SK-N-MC (cell line): ENCODE data around the gene C3orf18.

Experiments used
- EZH2 ChIP-seq: fragments of 200-600 bp; sonication (generic); IDR thresholded peaks from one replicate; pipeline ENCODE4 v1.6.1; 2017; ENCODE audit warnings: antibody characterized with exemption
- FOXP2 ChIP-seq: optimal IDR thresholded peaks from 2 replicates; pipeline ENCODE3; 2011; ENCODE audit warnings: mild to moderate bottlenecking, moderate library complexity; ENCODE audit not compliant: insufficient read depth; ENCODE audit errors: extremely low read length, control extremely low read depth
- POLR2AphosphoS5 ChIP-seq: IDR thresholded peaks from 2 replicates; pipeline ENCODE4 v1.6.1; 2012; ENCODE audit warnings: mild to moderate bottlenecking, low read depth, low read length, borderline replicate concordance

GRCh38 chr3:50531201-50531600 lies 36.3 kb downstream of the C3orf18 start:
- TF ChIP-seq EZH2, result no peak
- TF ChIP-seq POLR2AphosphoS5, result no peak
- no peak for TF ChIP-seq FOXP2
